Measurements from ENCODE around the gene HERC4.
"Not testable (repeated sequence)": the region's sequence is repeated elsewhere in the genome, so short reads cannot be mapped to it uniquely, and the experiment has no call there.

HERC4 gene

DNA sequence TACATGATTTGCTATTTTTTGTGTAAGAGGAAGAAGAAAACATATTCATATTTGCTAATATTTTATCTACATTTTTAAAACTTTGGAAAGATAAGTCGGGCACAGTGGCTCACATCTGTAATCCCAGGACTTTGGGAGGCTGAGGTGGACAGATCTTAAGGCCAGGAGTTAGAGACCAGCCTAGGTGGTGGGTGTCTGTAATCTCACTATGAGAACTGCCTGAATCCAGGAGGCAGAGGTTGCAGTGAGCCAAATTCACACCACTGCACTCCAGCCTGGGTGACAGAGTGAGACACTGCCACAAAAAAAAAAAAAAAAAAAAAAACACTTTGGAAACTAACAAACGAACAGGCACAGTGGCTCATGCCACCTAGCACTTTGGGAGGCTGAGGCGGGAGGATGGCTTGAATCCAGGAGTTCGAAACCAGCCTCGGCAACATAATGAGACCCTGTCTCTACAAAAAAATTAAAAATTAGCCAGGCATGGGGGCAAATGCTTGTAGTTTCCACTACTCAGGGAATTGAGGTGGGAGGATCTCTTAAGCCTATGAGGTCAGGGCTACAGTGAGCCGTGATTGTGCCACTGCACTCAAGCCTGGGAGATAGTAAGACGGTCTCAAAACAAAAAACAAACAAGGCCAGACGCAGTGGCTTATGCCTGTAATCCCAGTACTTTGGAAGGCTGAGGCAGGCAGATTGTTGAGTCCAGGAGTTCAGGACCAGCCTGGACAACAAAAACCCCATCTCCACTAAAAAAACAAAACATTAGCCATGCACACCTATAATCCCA lies 25.6 kb downstream of the HERC4 start:
- H3K36me3 ChIP-seq (ENCODE audit: insufficient read depth, low read length) = no peaks in the 10 kb centered on the region
- no peak overlapping the region for H3K9ac ChIP-seq (ENCODE audit: low read depth, low read length)
- no peaks in the 10 kb centered on the region for H3K4me1 ChIP-seq (ENCODE audit: insufficient read depth, low read length)
- no peaks in the 10 kb centered on the region for H3K9me3 ChIP-seq (ENCODE audit: control insufficient read depth, insufficient read depth, low read length)

DNA sequence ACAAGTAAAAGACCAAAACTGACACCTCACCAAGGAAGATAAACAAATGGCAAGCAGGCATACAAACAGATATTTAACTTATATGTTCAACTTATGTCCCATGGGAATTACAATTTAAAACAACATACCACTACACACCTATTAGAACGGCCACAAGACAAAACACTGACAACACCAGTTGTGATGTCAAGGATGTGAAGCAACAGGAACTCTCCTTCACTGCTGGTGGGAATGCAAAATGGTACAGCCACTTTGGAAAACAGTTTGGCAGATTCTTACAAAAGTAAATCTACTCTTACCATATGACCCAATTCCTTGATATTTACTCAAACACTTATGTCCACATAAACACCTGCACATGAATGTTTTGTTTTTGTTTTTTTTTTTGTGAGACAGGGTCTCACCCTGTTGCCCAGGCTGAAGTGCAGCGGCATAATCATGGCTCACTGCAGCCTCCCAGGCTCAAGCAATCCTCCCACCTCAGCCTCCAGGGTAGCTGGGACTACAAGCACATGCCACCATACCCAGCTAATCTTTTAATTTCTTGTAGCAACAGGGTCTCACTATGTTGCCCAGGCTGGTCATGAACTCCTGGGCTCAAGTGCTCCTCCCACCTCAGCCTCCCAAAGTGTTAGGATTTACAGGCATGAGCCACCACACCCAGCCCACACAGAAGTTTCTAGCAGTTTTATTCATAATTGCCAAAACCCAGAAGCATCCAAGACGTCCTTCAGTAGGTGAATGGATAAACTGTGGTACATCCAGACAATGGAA lies 27.3 kb downstream of the HERC4 start:
- Histone ChIP-seq H3K9ac (ENCODE audit: low read depth, low read length) (no peak overlapping the region), H3K9me3 (ENCODE audit: control insufficient read depth, insufficient read depth, low read length) (no peaks in the 10 kb centered on the region), H3K4me1 (ENCODE audit: insufficient read depth, low read length) (no peaks in the 10 kb centered on the region), H3K36me3 (ENCODE audit: insufficient read depth, low read length) (peaks cover 2% of the 10 kb centered on the region; the same call in 1 of the 2 replicates)

DNA sequence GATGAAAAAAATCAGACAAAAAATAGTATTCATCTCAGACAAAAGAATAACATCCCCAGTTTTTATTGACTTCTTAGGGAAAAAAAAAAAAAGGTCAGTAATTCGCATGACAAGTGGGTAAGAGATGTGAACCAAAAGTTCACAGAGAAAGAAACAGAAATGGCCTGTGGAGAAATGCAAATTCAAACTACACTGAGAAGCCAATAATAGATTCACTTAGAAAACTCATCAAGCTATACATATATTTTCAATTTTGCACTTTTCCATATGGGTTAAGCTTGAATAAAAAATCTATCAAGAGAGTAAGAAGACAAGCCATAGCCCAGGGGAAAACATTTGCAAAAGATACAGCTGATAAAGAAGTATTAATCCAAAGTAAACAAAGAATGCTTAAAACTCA lies 28.0 kb downstream of the HERC4 start:
- peaks cover 2% of the 10 kb centered on the region; the same call in 1 of the 2 replicates for H3K36me3 ChIP-seq (ENCODE audit: insufficient read depth, low read length)
- no peaks in the 10 kb centered on the region for H3K4me1 ChIP-seq (ENCODE audit: insufficient read depth, low read length)
- no peak overlapping the region for H3K9ac ChIP-seq (ENCODE audit: low read depth, low read length)
- H3K9me3 ChIP-seq (ENCODE audit: control insufficient read depth, insufficient read depth, low read length) = no peaks in the 10 kb centered on the region

DNA sequence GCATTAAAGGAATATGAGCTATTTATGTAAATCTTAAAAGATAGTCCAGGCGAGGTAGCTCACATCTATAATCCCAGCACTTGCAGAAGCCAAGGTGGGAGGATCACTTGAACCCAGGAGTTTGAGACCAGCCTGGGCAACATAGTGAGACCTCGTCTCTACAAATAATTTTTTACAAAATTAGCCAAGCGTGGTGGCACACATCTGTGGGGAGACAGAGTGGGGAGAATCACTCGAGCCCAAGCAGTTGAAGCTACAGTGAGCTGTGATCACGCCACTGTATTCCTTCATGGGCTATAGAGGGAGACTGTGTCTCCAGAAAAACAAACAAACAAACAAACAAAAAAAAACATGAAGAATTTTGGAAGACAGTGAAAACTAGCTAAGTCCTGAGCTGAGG lies 28.4 kb downstream of the HERC4 start:
- Histone ChIP-seq H3K9ac (ENCODE audit: low read depth, low read length) (no peak overlapping the region), H3K36me3 (ENCODE audit: insufficient read depth, low read length) (peaks cover 2% of the 10 kb centered on the region; the same call in 1 of the 2 replicates), H3K4me1 (ENCODE audit: insufficient read depth, low read length) (no peaks in the 10 kb centered on the region), H3K9me3 (ENCODE audit: control insufficient read depth, insufficient read depth, low read length) (no peaks in the 10 kb centered on the region)

DNA sequence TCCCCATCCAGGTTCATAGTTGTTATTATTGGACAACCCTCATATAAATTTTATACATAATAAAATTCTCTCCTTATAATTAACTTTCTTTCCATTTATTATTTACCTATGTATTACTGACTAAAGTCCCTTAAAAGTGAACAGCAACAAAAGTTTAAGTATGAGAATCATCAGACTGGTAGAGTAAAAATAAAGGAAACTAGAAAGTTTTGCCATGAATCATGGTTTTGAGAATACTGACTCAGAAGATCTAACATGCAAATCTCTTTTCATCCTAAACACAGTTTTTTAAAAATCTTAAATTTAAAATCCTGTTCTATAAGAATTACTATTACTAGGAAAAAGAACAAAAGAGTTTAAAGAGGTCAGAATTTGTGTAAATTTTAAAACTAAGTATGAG lies 32.1 kb downstream of the HERC4 start:
- peaks cover 2% of the 10 kb centered on the region; the same call in 1 of the 2 replicates for H3K36me3 ChIP-seq (ENCODE audit: insufficient read depth, low read length)

DNA sequence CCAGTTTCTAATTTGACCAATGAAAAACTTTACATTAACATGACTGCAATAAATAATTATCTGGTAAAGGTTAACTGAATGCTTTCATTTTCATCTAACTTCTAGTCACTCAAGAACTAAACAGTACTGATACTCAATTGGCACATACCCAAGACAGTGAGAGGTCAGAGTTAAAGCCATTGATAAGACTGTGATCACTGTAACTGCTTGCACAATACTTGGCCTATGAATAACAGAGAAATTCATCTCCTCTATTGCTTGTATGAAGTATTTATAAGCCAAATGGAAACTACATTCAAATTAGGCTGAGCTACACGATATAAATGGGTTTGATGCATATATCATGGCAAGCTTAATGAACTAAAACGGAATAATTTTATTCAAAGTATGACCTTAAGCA lies 43.0 kb downstream of the HERC4 start:
- Histone ChIP-seq H3K36me3 (ENCODE audit: insufficient read depth, low read length) (0 out of 2 replicates have a peak, but pooled peaks cover 3% of the 10 kb centered on the region), H3K4me1 (ENCODE audit: insufficient read depth, low read length) (no peaks in the 10 kb centered on the region), H3K9ac (ENCODE audit: low read depth, low read length) (no peak overlapping the region), H3K9me3 (ENCODE audit: control insufficient read depth, insufficient read depth, low read length) (no peaks in the 10 kb centered on the region)

More for the DNA sequence above, 32.1 kb downstream of the HERC4 start:
- H3K9ac ChIP-seq (ENCODE audit: low read depth, low read length) = no peak overlapping the region
- H3K9me3 ChIP-seq (ENCODE audit: control insufficient read depth, insufficient read depth, low read length) = no peaks in the 10 kb centered on the region
- H3K4me1 ChIP-seq (ENCODE audit: insufficient read depth, low read length) = no peaks in the 10 kb centered on the region

GRCh38 chr10:68027429-68027828 lies 47.7 kb downstream of the HERC4 start:
- Histone ChIP-seq H3K9me3 (ENCODE audit: control insufficient read depth, insufficient read depth, low read length) (no peaks in the 10 kb centered on the region), H3K4me1 (ENCODE audit: insufficient read depth, low read length) (no peaks in the 10 kb centered on the region), H3K36me3 (ENCODE audit: insufficient read depth, low read length) (peaks cover 10% of the 10 kb centered on the region; the same call in 1 of the 2 replicates), H3K9ac (ENCODE audit: low read depth, low read length) (no peak overlapping the region)

GRCh38 chr10:68023292-68023691 lies 51.8 kb downstream of the HERC4 start:
- Histone ChIP-seq H3K4me1 (ENCODE audit: insufficient read depth, low read length) (no peaks in the 10 kb centered on the region), H3K9me3 (ENCODE audit: control insufficient read depth, insufficient read depth, low read length) (no peaks in the 10 kb centered on the region), H3K9ac (ENCODE audit: low read depth, low read length) (no peak overlapping the region), H3K36me3 (ENCODE audit: insufficient read depth, low read length) (peaks cover 12% of the 10 kb centered on the region; the same call in 1 of the 2 replicates)

DNA sequence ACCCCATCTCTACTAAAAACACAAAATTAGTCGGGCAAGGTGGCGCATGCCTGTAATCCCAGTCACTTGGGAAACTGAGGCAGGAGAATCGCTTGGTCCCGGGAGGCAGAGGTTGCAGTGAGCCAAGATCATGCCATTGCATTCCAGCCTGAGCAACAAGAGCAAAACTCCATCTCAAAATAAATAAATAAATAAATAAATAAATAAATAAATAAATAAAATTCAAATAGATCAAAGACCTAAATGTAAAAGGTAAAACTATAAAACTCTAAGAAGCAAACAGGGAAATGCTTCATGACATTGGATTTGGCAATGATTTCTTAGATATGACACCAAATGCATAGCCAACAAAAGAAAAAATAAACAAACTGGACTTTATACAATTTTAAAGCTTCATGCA lies 52.8 kb downstream of the HERC4 start:
- H3K4me1 ChIP-seq (ENCODE audit: insufficient read depth, low read length); H3K9me3 ChIP-seq (ENCODE audit: control insufficient read depth, insufficient read depth, low read length); H3K9ac ChIP-seq (ENCODE audit: low read depth, low read length): not testable (repeated sequence)
- peaks cover 10% of the 10 kb centered on the region; the same call in 1 of the 2 replicates for H3K36me3 ChIP-seq (ENCODE audit: insufficient read depth, low read length)

GRCh38 chr10:68016519-68016918 lies 58.6 kb downstream of the HERC4 start:
- not testable (repeated sequence) for H3K9ac ChIP-seq (ENCODE audit: low read depth, low read length); H3K4me1 ChIP-seq (ENCODE audit: insufficient read depth, low read length); H3K9me3 ChIP-seq (ENCODE audit: control insufficient read depth, insufficient read depth, low read length); H3K36me3 ChIP-seq (ENCODE audit: insufficient read depth, low read length)

GRCh38 chr10:68010426-68010940 lies 64.6 kb downstream of the HERC4 start:
- no peaks in the 10 kb centered on the region for H3K4me1 ChIP-seq (ENCODE audit: insufficient read depth, low read length)
- no peak overlapping the region for H3K9ac ChIP-seq (ENCODE audit: low read depth, low read length)
- H3K36me3 ChIP-seq (ENCODE audit: insufficient read depth, low read length) = peaks cover 19% of the 10 kb centered on the region; the same call in 1 of the 2 replicates
- H3K9me3 ChIP-seq (ENCODE audit: control insufficient read depth, insufficient read depth, low read length) = no peaks in the 10 kb centered on the region

GRCh38 chr10:68007356-68007755 lies 67.7 kb downstream of the HERC4 start:
- H3K9me3 ChIP-seq (ENCODE audit: control insufficient read depth, insufficient read depth, low read length) = no peaks in the 10 kb centered on the region
- H3K36me3 ChIP-seq (ENCODE audit: insufficient read depth, low read length) = peaks cover 18% of the 10 kb centered on the region; the same call in 1 of the 2 replicates
- no peak overlapping the region for H3K9ac ChIP-seq (ENCODE audit: low read depth, low read length)
- H3K4me1 ChIP-seq (ENCODE audit: insufficient read depth, low read length) = no peaks in the 10 kb centered on the region

DNA sequence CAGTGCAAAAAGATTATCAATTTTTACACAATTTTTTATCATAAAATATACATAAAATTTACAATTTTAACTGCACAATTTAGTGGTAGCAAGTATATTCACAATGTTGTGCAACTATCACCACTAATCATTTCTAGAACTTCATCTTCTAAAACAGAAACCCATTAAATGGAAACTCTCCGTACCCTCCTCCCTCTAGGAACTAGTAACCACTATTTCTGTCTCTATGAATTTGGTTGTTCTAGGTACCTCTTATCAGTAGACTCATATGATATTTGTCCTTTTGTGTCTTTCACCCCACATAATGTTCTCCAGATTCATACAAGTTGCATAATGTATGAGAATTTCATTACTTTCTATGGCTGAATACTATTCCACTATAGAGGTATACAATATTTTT lies 73.5 kb downstream of the HERC4 start:
- Histone ChIP-seq H3K36me3 (ENCODE audit: insufficient read depth, low read length) (peaks cover 3% of the 10 kb centered on the region; the same call in 1 of the 2 replicates), H3K9ac (ENCODE audit: low read depth, low read length) (no peak overlapping the region), H3K4me1 (ENCODE audit: insufficient read depth, low read length) (no peaks in the 10 kb centered on the region), H3K9me3 (ENCODE audit: control insufficient read depth, insufficient read depth, low read length) (no peaks in the 10 kb centered on the region)

- no peaks in the 10 kb centered on the region for H3K9me3 ChIP-seq (ENCODE audit: control insufficient read depth, insufficient read depth, low read length)
- H3K9ac ChIP-seq (ENCODE audit: low read depth, low read length) = no peak overlapping the region
- no peaks in the 10 kb centered on the region for H3K4me1 ChIP-seq (ENCODE audit: insufficient read depth, low read length)
- peaks cover 3% of the 10 kb centered on the region; the same call in 1 of the 2 replicates for H3K36me3 ChIP-seq (ENCODE audit: insufficient read depth, low read length)
These were observed 74.1 kb downstream of the HERC4 start for GRCh38 chr10:68001000-68001399.

Measured in ES-I3 (cell line).